HFF-Myc (cell line): ENCODE measurements around the gene AGT.
"Not testable (repeated sequence)": the region's sequence is repeated elsewhere in the genome, so short reads cannot be mapped to it uniquely, and the experiment has no call there.

Source experiments
- DNase-seq: peaks from one replicate; pipeline ENCODE4 v3.0.0-alpha.2; 2011; ENCODE audit warnings: low read depth; ENCODE audit errors: extremely low read depth
- H3K4me3 ChIP-seq: replicated peaks from 2 replicates; pipeline ENCODE4 v1.5.1; 2011; ENCODE audit warnings: low read depth, mild to moderate bottlenecking, control low read depth, low read length
- CTCF ChIP-seq: IDR thresholded peaks from 2 replicates; pipeline ENCODE4 v1.5.1; 2012; ENCODE audit warnings: mild to moderate bottlenecking, low read depth, low read length, control low read depth; ENCODE audit errors: missing control alignments

Gene AGT

DNA sequence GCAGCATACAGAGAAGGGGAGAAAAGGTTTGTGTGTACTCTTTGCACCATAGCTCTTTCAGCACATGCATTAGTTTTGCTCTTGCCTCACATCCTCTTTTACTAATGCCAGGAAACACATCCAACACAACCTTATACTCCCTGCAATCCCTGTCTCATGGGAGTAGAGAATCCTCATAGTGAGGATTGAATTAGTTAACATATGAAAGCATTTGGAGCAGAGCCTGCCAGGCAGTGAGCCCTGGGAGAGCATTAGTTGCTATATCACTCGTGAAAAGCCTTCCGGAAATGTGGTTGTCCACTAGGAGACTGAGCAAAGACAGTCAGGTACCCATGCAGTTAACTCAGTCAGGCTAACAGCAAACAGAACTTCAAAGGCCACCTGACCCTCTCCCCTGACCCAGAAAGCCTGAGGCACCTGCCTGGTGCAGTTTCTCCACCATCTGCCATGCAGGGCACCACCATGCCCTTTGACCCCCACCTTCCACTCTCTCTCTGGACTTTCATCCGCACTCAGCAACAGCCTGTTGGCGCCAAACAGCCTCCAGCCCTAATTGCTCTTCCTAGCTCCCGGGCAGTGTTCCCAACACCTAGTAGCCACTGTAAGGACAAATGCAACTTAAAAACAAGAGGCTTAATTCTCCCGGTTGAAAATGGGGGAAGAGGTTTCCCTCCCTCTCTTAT is 14.9 kb upstream of the AGT start:
- no peak overlapping the region for H3K4me3 ChIP-seq
- no peak for DNase-seq
- no peak for TF ChIP-seq CTCF

GRCh38 chr1:230725256-230726012 is 11.5 kb upstream of the AGT start:
- TF ChIP-seq CTCF = no peak
- DNase-seq = no peak
- H3K4me3 ChIP-seq = no peak overlapping the region

GRCh38 chr1:230721849-230722522 is 8.1 kb upstream of the AGT start:
- H3K4me3 ChIP-seq, DNase-seq: not testable (repeated sequence)

- DNase-seq = no peak
- no peak overlapping the region for H3K4me3 ChIP-seq
- no peak for TF ChIP-seq CTCF
These were observed 3.3 kb upstream of the AGT start for GRCh38 chr1:230717251-230717650.

DNA sequence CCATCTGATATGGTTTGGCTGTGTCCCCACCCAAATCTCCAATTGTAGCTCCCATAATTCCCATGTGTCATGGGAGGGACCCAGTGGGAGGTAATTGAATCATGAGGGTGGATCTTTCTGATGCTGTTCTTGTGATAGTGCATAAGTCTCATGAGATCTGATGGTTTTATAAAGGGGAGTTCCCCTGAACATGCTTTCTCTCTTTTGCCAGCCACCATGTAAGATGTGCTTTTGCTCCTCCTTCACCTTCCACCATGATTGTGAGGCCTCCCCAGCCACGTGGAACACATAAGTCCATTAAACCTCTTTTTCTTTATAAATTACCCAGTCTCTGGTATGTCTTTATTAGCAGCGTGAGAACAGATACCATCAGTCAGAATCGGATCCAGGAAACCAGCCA is 2.5 kb upstream of the AGT start:
- DNase-seq, H3K4me3 ChIP-seq: not testable (repeated sequence)

GRCh38 chr1:230715510-230715909 is 1.6 kb upstream of the AGT start:
- H3K4me3 ChIP-seq = no peak overlapping the region
- DNase-seq = no peak
- no peak for TF ChIP-seq CTCF

GRCh38 chr1:230713547-230713914 is 391 bp downstream of the AGT start:
- no peak for TF ChIP-seq CTCF
- no peak for DNase-seq
- H3K4me3 ChIP-seq = no peak overlapping the region

DNA sequence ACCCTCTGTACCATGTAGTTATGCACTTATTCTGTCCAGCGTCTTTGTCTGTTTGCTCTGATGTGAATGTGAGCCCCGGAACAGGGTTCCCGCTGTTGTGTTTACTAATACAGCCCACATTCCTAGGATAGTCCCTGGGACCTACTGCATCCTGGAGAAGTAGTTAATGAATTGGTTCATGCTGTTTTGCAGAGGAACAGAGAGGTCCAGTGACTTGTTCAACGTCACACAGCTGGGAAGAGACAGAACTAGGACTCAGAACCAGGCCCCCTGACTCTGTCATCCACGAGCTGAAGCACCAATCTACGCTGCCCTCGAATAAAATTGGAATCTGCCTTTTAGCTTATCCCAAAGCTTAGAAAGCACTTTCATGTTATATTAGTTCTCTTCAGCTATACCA is 784 bp downstream of the AGT start:
- TF ChIP-seq CTCF = no peak
- DNase-seq = no peak
- no peak overlapping the region for H3K4me3 ChIP-seq
